ENCODE data around the gene EEA1. TPM values are rescaled to one million over a fixed set of nuclear protein-coding genes. Genes with fewer than 3 reads are reported as not detected.
"Not testable (repeated sequence)": the region's sequence is repeated elsewhere in the genome, so short reads cannot be mapped to it uniquely, and the experiment has no call there.

The EEA1 gene
- total RNA-seq, 1 donor from 2014 or later = 13.7 TPM

GRCh38 chr12:92814584-92814983 is 114.5 kb downstream of the EEA1 start:
- intact Hi-C loops (cut with micrococcal nuclease) = no loop called here

- intact Hi-C loops (cut with micrococcal nuclease) = no loop called here
These were observed 118.7 kb downstream of the EEA1 start for GRCh38 chr12:92810370-92810769.

GRCh38 chr12:92803903-92804302 is 125.2 kb downstream of the EEA1 start:
- intact Hi-C loops (cut with micrococcal nuclease) = no loop called here

- intact Hi-C loops (cut with micrococcal nuclease) = no loop called here
These were observed 126.2 kb downstream of the EEA1 start for GRCh38 chr12:92802906-92803305.

GRCh38 chr12:92796650-92797049 is 132.4 kb downstream of the EEA1 start:
- intact Hi-C loops (cut with micrococcal nuclease) = no loop called here

- intact Hi-C loops (cut with micrococcal nuclease) = no loop called here
These were observed 134.3 kb downstream of the EEA1 start for GRCh38 chr12:92794814-92795213.

GRCh38 chr12:92794356-92794755 is 134.7 kb downstream of the EEA1 start:
- intact Hi-C loops (cut with micrococcal nuclease) = not testable (repeated sequence)

- intact Hi-C loops (cut with micrococcal nuclease) = no loop called here
These were observed 143.1 kb downstream of the EEA1 start for GRCh38 chr12:92786045-92786444.

GRCh38 chr12:92785563-92785950 is 143.5 kb downstream of the EEA1 start:
- intact Hi-C loops (cut with micrococcal nuclease) = loop anchor here (1.0 kb wide), 9 partner anchors 144 to 1403 kb away; partner anchors contain the start of genes EEA1 and NUDT4

- intact Hi-C loops (cut with micrococcal nuclease) = loop anchor here (1.0 kb wide), 9 partner anchors 144 to 1403 kb away; partner anchors contain the start of genes EEA1 and NUDT4
These were observed 144.1 kb downstream of the EEA1 start for GRCh38 chr12:92784797-92785562.

GRCh38 chr12:92784356-92784755 is 144.7 kb downstream of the EEA1 start:
- intact Hi-C loops (cut with micrococcal nuclease) = no loop called here

GRCh38 chr12:92779902-92780301 is 149.2 kb downstream of the EEA1 start:
- intact Hi-C loops (cut with micrococcal nuclease) = no loop called here

- intact Hi-C loops (cut with micrococcal nuclease) = no loop called here
These were observed 150.6 kb downstream of the EEA1 start for GRCh38 chr12:92778525-92778924.

GRCh38 chr12:92775416-92775815 is 153.7 kb downstream of the EEA1 start:
- intact Hi-C loops (cut with micrococcal nuclease) = no loop called here

- intact Hi-C loops (cut with micrococcal nuclease) = no loop called here
These were observed 158.1 kb downstream of the EEA1 start for GRCh38 chr12:92771001-92771400.

- intact Hi-C loops (cut with micrococcal nuclease) = no loop called here
These were observed 159.8 kb downstream of the EEA1 start for GRCh38 chr12:92769124-92769901.

GRCh38 chr12:92765871-92766270 is 163.2 kb downstream of the EEA1 start:
- intact Hi-C loops (cut with micrococcal nuclease) = no loop called here

GRCh38 chr12:92764831-92765230 is 164.3 kb downstream of the EEA1 start:
- intact Hi-C loops (cut with micrococcal nuclease) = no loop called here

GRCh38 chr12:92762773-92763172 is 166.3 kb downstream of the EEA1 start:
- intact Hi-C loops (cut with micrococcal nuclease) = no loop called here

GRCh38 chr12:92759634-92760268 is 169.3 kb downstream of the EEA1 start:
- intact Hi-C loops (cut with micrococcal nuclease) = no loop called here

GRCh38 chr12:92757597-92758121 is 171.4 kb downstream of the EEA1 start:
- intact Hi-C loops (cut with micrococcal nuclease) = no loop called here

Measured in T-helper 1 cell treated with Interleukin-12 subunit alpha and Interleukin-12 subunit beta and Interleukin-4 antibody, amounts not matched to agents 30 ng/mL and 1 ng/mL, for 36 hours (primary cell).